IPS DF 4.7 (cell line): Measurements from ENCODE around the gene MOCS1.

ENCODE experiments used
- DNase-seq: peaks from one replicate; pipeline ENCODE4 v3.0.0-alpha.2; 2013; ENCODE audit warnings: low spot score; ENCODE audit errors: extremely low read depth

Gene MOCS1

GRCh38 chr6:39925191-39925930 is 8.9 kb downstream of the MOCS1 start:
- no peak for DNase-seq

GRCh38 chr6:39924283-39924682 is 10.0 kb downstream of the MOCS1 start:
- DNase-seq, result no peak

- no peak for DNase-seq
Measured at GRCh38 chr6:39923861-39924260, 10.4 kb downstream of the MOCS1 start.

- DNase-seq, result no peak
Measured at GRCh38 chr6:39923394-39923793, 10.9 kb downstream of the MOCS1 start.

GRCh38 chr6:39922821-39923220 is 11.4 kb downstream of the MOCS1 start:
- DNase-seq, result no peak

GRCh38 chr6:39920157-39920556 is 14.1 kb downstream of the MOCS1 start:
- no peak for DNase-seq

- no peak for DNase-seq
Measured at GRCh38 chr6:39918831-39919230, 15.4 kb downstream of the MOCS1 start.

- no peak for DNase-seq
Measured at GRCh38 chr6:39917981-39918380, 16.3 kb downstream of the MOCS1 start.

- no peak for DNase-seq
Measured at GRCh38 chr6:39917329-39917728, 16.9 kb downstream of the MOCS1 start.

GRCh38 chr6:39915866-39916265 is 18.4 kb downstream of the MOCS1 start:
- no peak for DNase-seq

GRCh38 chr6:39914239-39914638 is 20.0 kb downstream of the MOCS1 start:
- no peak for DNase-seq

- no peak for DNase-seq
Measured at GRCh38 chr6:39913391-39913916, 20.8 kb downstream of the MOCS1 start.

- DNase-seq, result no peak
Measured at GRCh38 chr6:39912446-39912845, 21.8 kb downstream of the MOCS1 start.

- DNase-seq, result no peak
Measured at GRCh38 chr6:39911513-39912125, 22.6 kb downstream of the MOCS1 start.

- no peak for DNase-seq
Measured at GRCh38 chr6:39910744-39911143, 23.5 kb downstream of the MOCS1 start.

GRCh38 chr6:39910164-39910563 is 24.1 kb downstream of the MOCS1 start:
- no peak for DNase-seq

GRCh38 chr6:39909701-39910100 is 24.6 kb downstream of the MOCS1 start:
- DNase-seq, result no peak

GRCh38 chr6:39908838-39909583 is 25.3 kb downstream of the MOCS1 start:
- DNase-seq, result no peak

- DNase-seq, result no peak
Measured at GRCh38 chr6:39907871-39908575, 26.2 kb downstream of the MOCS1 start.

- no peak for DNase-seq
Measured at GRCh38 chr6:39906318-39906761, 27.9 kb downstream of the MOCS1 start.

GRCh38 chr6:39905640-39905975 is 28.7 kb downstream of the MOCS1 start:
- no peak for DNase-seq
